ENCODE data around the gene LINC00305. TPM values are rescaled to one million over a fixed set of nuclear protein-coding genes. Genes with fewer than 3 reads are reported as not detected.

Gene LINC00305
- total RNA-seq, 1 donor from 2014 or later, result not detected

- no peak for TF ChIP-seq CTCF (IDR thresholded peaks at IDR 0.05; ENCODE audit: insufficient read depth, low read length, poor library complexity, severe bottlenecking)
- no peaks in the 10 kb centered on the region for H3K36me3 ChIP-seq (ENCODE audit: control insufficient read depth, insufficient read depth, low read length)
- H3K27me3 ChIP-seq (ENCODE audit: control insufficient read depth, insufficient read depth, low read length), result no peaks in the 10 kb centered on the region
- no peak for DNase-seq (ENCODE audit: low read depth)
- no peak overlapping the region for H3K4me3 ChIP-seq (ENCODE audit: low read depth, low read length)
Measured at GRCh38 chr18:64111950-64112349, 36.9 kb downstream of the LINC00305 start.

- no peak overlapping the region for H3K4me3 ChIP-seq (ENCODE audit: low read depth, low read length)
- no peak for DNase-seq (ENCODE audit: low read depth)
- H3K36me3 ChIP-seq (ENCODE audit: control insufficient read depth, insufficient read depth, low read length), result no peaks in the 10 kb centered on the region
- no peaks in the 10 kb centered on the region for H3K27me3 ChIP-seq (ENCODE audit: control insufficient read depth, insufficient read depth, low read length)
- no peak for TF ChIP-seq CTCF (IDR thresholded peaks at IDR 0.05; ENCODE audit: insufficient read depth, low read length, poor library complexity, severe bottlenecking)
Measured at GRCh38 chr18:64110692-64111480, 38.0 kb downstream of the LINC00305 start.

GRCh38 chr18:64103986-64104385 is 44.9 kb downstream of the LINC00305 start:
- Histone ChIP-seq H3K36me3 (ENCODE audit: control insufficient read depth, insufficient read depth, low read length) (no peaks in the 10 kb centered on the region), H3K4me3 (ENCODE audit: low read depth, low read length) (no peak overlapping the region), H3K27me3 (ENCODE audit: control insufficient read depth, insufficient read depth, low read length) (no peaks in the 10 kb centered on the region)
- no peak for TF ChIP-seq CTCF (IDR thresholded peaks at IDR 0.05; ENCODE audit: insufficient read depth, low read length, poor library complexity, severe bottlenecking)
- no peak for DNase-seq (ENCODE audit: low read depth)

GRCh38 chr18:64100116-64100922 is 48.6 kb downstream of the LINC00305 start:
- no peak for DNase-seq (ENCODE audit: low read depth)
- no peaks in the 10 kb centered on the region for H3K36me3 ChIP-seq (ENCODE audit: control insufficient read depth, insufficient read depth, low read length)

GRCh38 chr18:64099244-64099643 is 49.6 kb downstream of the LINC00305 start:
- H3K4me3 ChIP-seq (ENCODE audit: low read depth, low read length), result no peak overlapping the region
- H3K27me3 ChIP-seq (ENCODE audit: control insufficient read depth, insufficient read depth, low read length), result no peaks in the 10 kb centered on the region
- TF ChIP-seq CTCF (IDR thresholded peaks at IDR 0.05; ENCODE audit: insufficient read depth, low read length, poor library complexity, severe bottlenecking), result no peak
- DNase-seq (ENCODE audit: low read depth), result no peak
- no peaks in the 10 kb centered on the region for H3K36me3 ChIP-seq (ENCODE audit: control insufficient read depth, insufficient read depth, low read length)

More at GRCh38 chr18:64100116-64100922, 48.6 kb downstream of the LINC00305 start:
- TF ChIP-seq CTCF (IDR thresholded peaks at IDR 0.05; ENCODE audit: insufficient read depth, low read length, poor library complexity, severe bottlenecking), result no peak
- Histone ChIP-seq H3K4me3 (ENCODE audit: low read depth, low read length) (no peak overlapping the region), H3K27me3 (ENCODE audit: control insufficient read depth, insufficient read depth, low read length) (no peaks in the 10 kb centered on the region)

Measured in kidney epithelial cell (primary cell).